Rectal smooth muscle tissue (tissue), 1 donor: ENCODE measurements around the gene AKAP6.
"Not testable (repeated sequence)": the region's sequence is repeated elsewhere in the genome, so short reads cannot be mapped to it uniquely, and the experiment has no call there.

Source experiments
- H3K27ac ChIP-seq: one replicate; pipeline ENCODE4 v1.7.0; 2013; ENCODE audit warnings: low read depth, low read length, inconsistent platforms
- H3K27me3 ChIP-seq: one replicate; pipeline ENCODE4 v1.7.0; 2013; ENCODE audit warnings: low read length; ENCODE audit not compliant: control insufficient read depth, insufficient read depth
- H3K36me3 ChIP-seq: one replicate; pipeline ENCODE4 v1.7.0; 2013; ENCODE audit warnings: low read length; ENCODE audit not compliant: control insufficient read depth, insufficient read depth
- H3K4me1 ChIP-seq: one replicate; pipeline ENCODE4 v1.7.0; 2013; ENCODE audit warnings: low read length; ENCODE audit not compliant: control insufficient read depth, insufficient read depth
- H3K4me3 ChIP-seq: one replicate; pipeline ENCODE4 v1.7.0; 2013; ENCODE audit warnings: low read length
- H3K9ac ChIP-seq: one replicate; pipeline ENCODE4 v1.7.0; 2013; ENCODE audit warnings: low read length

The AKAP6 gene

GRCh38 chr14:32576977-32577376, 247.9 kb downstream of the AKAP6 start:
- H3K9ac ChIP-seq = no peak overlapping the region
- no peak overlapping the region for H3K27ac ChIP-seq
- H3K36me3 ChIP-seq = no peaks in the 10 kb centered on the region
- no peak overlapping the region for H3K4me3 ChIP-seq
- H3K4me1 ChIP-seq = peaks cover 11% of the 10 kb centered on the region
- H3K27me3 ChIP-seq = no peaks in the 10 kb centered on the region

DNA sequence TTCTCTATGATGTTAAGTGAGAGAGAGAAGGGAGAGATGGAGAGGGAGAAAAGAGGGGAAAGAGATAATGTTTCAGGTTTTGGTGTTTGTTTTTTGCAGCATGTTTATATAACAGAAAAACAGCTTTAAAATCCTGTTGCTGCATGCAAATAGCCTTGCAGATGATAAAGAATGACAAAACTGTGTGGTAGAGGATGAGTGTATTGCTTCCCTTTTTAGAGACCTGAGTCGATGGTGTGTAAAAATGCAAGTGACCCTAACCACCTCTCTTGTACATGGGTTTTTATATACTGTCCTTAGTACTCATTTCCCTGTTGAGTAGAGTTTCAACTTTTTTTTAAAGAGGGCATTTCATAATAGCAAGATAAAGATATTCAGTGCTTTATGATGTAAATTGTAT, 249.1 kb downstream of the AKAP6 start:
- H3K27me3 ChIP-seq = no peaks in the 10 kb centered on the region
- no peak overlapping the region for H3K9ac ChIP-seq
- H3K4me3 ChIP-seq = no peak overlapping the region
- H3K36me3 ChIP-seq = no peaks in the 10 kb centered on the region
- no peak overlapping the region for H3K27ac ChIP-seq
- peaks cover 4% of the 10 kb centered on the region for H3K4me1 ChIP-seq

- not testable (repeated sequence) for H3K9ac ChIP-seq, H3K4me1 ChIP-seq, H3K4me3 ChIP-seq, H3K27me3 ChIP-seq, H3K36me3 ChIP-seq, H3K27ac ChIP-seq
Observed at GRCh38 chr14:32583427-32583826, 254.3 kb downstream of the AKAP6 start.

DNA sequence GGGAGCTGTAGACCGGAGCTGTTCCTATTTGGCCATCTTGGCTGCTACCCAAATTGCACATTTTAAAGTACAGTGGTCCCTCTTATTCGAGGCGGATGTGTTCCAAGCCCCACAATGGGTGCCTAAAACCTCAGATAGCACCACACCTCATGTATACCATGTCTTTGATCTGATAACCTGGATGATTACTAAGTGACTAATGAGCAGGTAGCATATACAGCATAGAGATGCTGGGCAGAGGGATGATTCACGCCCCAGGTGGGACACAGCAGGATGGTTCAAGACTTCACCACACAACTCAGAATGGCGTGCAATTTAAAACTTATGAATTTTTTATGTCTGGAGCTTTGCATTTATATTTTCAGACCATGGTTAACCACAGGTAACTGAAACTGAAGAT, 255.0 kb downstream of the AKAP6 start:
- Histone ChIP-seq H3K4me1 (no peaks in the 10 kb centered on the region), H3K9ac (no peak overlapping the region), H3K27ac (no peak overlapping the region), H3K27me3 (no peaks in the 10 kb centered on the region), H3K36me3 (no peaks in the 10 kb centered on the region), H3K4me3 (no peak overlapping the region)

DNA sequence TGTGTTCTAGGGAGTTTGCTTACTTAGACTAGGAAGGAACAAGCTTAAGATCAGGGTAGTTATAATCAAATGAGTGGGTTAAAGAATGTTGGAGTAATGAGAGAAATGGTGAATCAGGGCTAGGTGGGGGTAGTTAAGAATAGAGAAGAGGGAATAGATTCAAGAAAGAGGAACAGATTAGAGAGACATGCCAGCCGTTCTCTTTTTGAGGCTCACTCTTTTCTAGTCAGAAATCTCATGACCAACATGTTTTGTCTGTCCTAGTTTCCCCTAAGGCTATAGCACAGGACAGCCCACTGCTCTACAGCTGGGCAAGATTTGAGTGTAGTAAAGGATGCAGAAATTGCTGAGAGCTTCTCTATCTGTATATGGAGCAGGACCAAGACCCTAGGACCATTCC, 258.4 kb downstream of the AKAP6 start:
- Histone ChIP-seq H3K9ac (no peak overlapping the region), H3K4me3 (no peak overlapping the region), H3K27me3 (no peaks in the 10 kb centered on the region), H3K27ac (no peak overlapping the region), H3K36me3 (no peaks in the 10 kb centered on the region), H3K4me1 (no peaks in the 10 kb centered on the region)

GRCh38 chr14:32588448-32589320, 259.6 kb downstream of the AKAP6 start:
- no peaks in the 10 kb centered on the region for H3K36me3 ChIP-seq
- peaks cover 3% of the 10 kb centered on the region for H3K4me1 ChIP-seq
- H3K27me3 ChIP-seq = no peaks in the 10 kb centered on the region
- no peak overlapping the region for H3K9ac ChIP-seq
- no peak overlapping the region for H3K27ac ChIP-seq
- H3K4me3 ChIP-seq = no peak overlapping the region

DNA sequence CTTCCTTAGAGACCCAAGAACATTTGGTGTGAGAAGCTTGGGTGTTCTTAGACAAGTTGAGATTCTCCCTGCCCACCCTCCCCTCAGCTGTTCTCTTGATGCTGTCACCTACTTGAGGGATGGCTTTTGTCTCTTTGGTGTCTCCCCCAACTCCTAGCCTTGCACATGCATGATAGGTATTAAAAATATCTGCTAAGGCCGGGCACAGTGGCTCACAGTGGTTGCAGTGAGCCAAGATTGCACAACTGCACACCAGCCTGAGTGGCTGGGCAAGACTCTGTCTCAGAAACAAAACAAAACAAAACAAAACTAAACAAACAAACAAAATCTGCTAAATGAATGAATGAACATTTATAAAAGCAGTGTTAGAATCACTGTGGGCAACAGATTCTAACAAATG, 261.1 kb downstream of the AKAP6 start:
- Histone ChIP-seq H3K27ac (no peak overlapping the region), H3K27me3 (no peaks in the 10 kb centered on the region), H3K4me1 (peaks cover 4% of the 10 kb centered on the region), H3K36me3 (no peaks in the 10 kb centered on the region), H3K4me3 (no peak overlapping the region), H3K9ac (no peak overlapping the region)

- no peaks in the 10 kb centered on the region for H3K27me3 ChIP-seq
- no peak overlapping the region for H3K27ac ChIP-seq
- H3K9ac ChIP-seq = no peak overlapping the region
- H3K4me1 ChIP-seq = peaks cover 6% of the 10 kb centered on the region
- H3K36me3 ChIP-seq = no peaks in the 10 kb centered on the region
- no peak overlapping the region for H3K4me3 ChIP-seq
Observed at GRCh38 chr14:32593290-32593942, 264.3 kb downstream of the AKAP6 start.

DNA sequence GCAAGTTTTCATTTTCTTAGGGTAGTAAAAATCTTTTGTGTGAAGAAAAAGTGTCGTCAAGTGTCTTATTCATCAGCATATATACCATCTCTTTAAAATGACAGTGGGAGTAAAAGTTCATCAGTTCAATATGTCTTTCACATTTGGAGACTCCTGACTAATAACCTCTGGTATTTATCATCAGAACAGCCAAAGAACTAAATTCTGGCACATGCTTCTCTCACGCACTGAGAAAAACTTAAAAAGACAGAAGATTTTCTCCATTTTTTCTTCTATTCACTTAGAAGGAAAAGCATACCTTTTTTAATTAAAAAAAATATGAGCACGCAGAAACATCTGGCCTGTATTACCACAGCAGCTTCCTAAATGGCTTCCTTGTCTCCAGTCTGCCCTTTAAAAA, 265.7 kb downstream of the AKAP6 start:
- Histone ChIP-seq H3K4me1 (peaks cover 6% of the 10 kb centered on the region), H3K9ac (no peak overlapping the region)

DNA sequence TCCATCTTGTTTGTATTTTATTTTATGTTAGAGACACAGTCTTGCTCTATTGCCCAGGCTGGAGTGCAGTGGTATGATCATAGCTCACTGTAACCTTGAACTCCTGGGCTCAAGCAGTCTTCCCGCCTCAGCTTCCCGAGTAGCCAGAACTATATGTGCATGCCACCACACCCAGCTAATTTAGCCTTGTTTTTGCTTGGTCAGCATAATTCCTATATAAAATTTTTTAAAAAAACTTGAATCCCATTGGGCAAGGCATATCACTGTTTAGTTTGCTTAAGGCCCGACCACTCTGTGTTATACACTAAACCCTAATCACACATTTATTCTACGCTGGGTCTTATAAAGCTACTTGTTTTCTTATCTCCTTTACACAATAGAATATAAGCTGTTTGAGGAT, 266.4 kb downstream of the AKAP6 start:
- Histone ChIP-seq H3K4me3 (no peak overlapping the region), H3K36me3 (no peaks in the 10 kb centered on the region), H3K27me3 (no peaks in the 10 kb centered on the region), H3K4me1 (peaks cover 6% of the 10 kb centered on the region), H3K9ac (no peak overlapping the region), H3K27ac (no peak overlapping the region)

More for the DNA sequence above, 265.7 kb downstream of the AKAP6 start:
- H3K27me3 ChIP-seq = no peaks in the 10 kb centered on the region
- H3K27ac ChIP-seq = no peak overlapping the region
- H3K36me3 ChIP-seq = no peaks in the 10 kb centered on the region
- no peak overlapping the region for H3K4me3 ChIP-seq

DNA sequence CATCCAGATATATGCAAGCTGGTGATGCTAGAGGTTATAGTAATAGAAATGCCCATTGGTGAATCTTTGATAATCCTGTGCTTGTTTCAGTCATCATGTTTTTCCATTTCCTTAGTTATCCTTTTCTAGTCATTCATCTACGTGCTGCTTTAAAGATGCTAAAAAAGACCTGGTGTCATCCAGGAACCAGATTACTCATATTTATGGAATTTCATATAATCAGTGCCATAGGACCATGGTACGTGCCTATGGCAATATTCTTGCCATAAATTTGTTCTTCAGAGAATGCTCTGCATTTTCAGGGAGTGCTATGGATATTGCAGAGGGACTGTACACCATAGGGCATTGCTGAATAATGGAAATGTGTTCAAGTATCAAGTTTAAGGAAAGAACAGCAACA, 267.3 kb downstream of the AKAP6 start:
- H3K27me3 ChIP-seq = no peaks in the 10 kb centered on the region
- H3K4me1 ChIP-seq = peaks cover 6% of the 10 kb centered on the region
- no peaks in the 10 kb centered on the region for H3K36me3 ChIP-seq
- H3K9ac ChIP-seq = no peak overlapping the region
- H3K4me3 ChIP-seq = no peak overlapping the region
- H3K27ac ChIP-seq = no peak overlapping the region

DNA sequence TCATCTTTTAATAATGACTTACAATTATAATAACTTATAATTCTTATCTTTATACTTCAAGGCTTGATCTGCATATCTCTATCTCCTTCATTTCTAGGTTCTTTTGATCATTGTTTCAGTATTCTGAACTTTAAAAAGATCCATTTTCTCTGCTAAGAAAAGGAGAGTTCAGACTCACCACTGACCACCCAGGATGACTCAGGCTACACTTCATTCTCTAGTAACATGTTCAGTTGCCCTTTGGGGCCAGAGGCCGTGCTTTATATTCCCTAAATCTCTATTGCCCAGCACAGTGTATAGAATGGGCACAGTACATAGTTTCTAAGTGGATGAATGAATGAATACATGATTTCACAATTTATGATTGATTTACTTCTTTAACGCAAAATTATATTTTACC, 268.7 kb downstream of the AKAP6 start:
- Histone ChIP-seq H3K4me1 (peaks cover 6% of the 10 kb centered on the region), H3K9ac (no peak overlapping the region), H3K4me3 (no peak overlapping the region), H3K36me3 (no peaks in the 10 kb centered on the region), H3K27ac (no peak overlapping the region), H3K27me3 (no peaks in the 10 kb centered on the region)

DNA sequence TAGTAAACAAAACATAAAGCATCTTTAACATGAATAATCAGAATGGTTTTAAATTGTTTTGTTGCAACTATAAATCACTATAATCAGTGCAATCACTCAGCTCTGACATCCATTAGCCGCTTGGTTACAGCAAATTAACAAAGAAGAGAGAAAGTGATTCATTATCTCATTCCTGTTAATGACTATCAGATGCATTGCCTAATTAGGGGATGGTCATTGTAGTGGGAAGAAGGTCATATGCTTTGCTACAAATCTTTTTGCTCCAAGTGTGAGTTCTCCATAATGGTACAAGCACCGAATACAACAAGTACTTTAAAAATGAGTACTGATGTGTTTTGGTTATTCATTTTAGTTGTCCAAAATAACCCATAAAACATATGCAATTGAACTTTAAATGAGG, 272.0 kb downstream of the AKAP6 start:
- no peaks in the 10 kb centered on the region for H3K36me3 ChIP-seq
- H3K27me3 ChIP-seq = no peaks in the 10 kb centered on the region
- H3K9ac ChIP-seq = no peak overlapping the region
- no peak overlapping the region for H3K27ac ChIP-seq
- no peak overlapping the region for H3K4me3 ChIP-seq
- H3K4me1 ChIP-seq = no peaks in the 10 kb centered on the region
